Amniotic stem cell (primary cell): ENCODE data around the gene ACAA2.

Source experiments
- DNase-seq: peaks from one replicate; lab custom pipeline; 2025; lab: John Stamatoyannopoulos, UW

Gene ACAA2

GRCh38 chr18:49766646-49767045, 46.7 kb downstream of the ACAA2 start:
- no peak for DNase-seq

- no peak for DNase-seq
These were observed 49.3 kb downstream of the ACAA2 start for GRCh38 chr18:49764032-49764431.

GRCh38 chr18:49763590-49763989, 49.7 kb downstream of the ACAA2 start:
- DNase-seq = no peak

GRCh38 chr18:49762191-49763077, 50.9 kb downstream of the ACAA2 start:
- DNase-seq = no peak

GRCh38 chr18:49761771-49762170, 51.6 kb downstream of the ACAA2 start:
- no peak for DNase-seq

GRCh38 chr18:49758263-49758610, 55.1 kb downstream of the ACAA2 start:
- DNase-seq = no peak

GRCh38 chr18:49757513-49758262, 55.6 kb downstream of the ACAA2 start:
- DNase-seq = no peak

- no peak for DNase-seq
These were observed 56.5 kb downstream of the ACAA2 start for GRCh38 chr18:49756671-49757362.

GRCh38 chr18:49756135-49756534, 57.2 kb downstream of the ACAA2 start:
- DNase-seq = no peak

GRCh38 chr18:49755489-49755888, 57.8 kb downstream of the ACAA2 start:
- DNase-seq = no peak

GRCh38 chr18:49754866-49755265, 58.5 kb downstream of the ACAA2 start:
- DNase-seq = no peak

- DNase-seq = no peak
These were observed 59.7 kb downstream of the ACAA2 start for GRCh38 chr18:49753643-49754042.

GRCh38 chr18:49752095-49752457, 61.3 kb downstream of the ACAA2 start:
- DNase-seq = no peak

GRCh38 chr18:49751427-49752094, 61.8 kb downstream of the ACAA2 start:
- DNase-seq = no peak

- DNase-seq = no peak
These were observed 63.8 kb downstream of the ACAA2 start for GRCh38 chr18:49749563-49749962.

GRCh38 chr18:49747876-49748275, 65.5 kb downstream of the ACAA2 start:
- no peak for DNase-seq

GRCh38 chr18:49745045-49746014, 68.0 kb downstream of the ACAA2 start:
- DNase-seq = no peak

GRCh38 chr18:49744376-49745008, 68.8 kb downstream of the ACAA2 start:
- no peak for DNase-seq

- no peak for DNase-seq
These were observed 70.2 kb downstream of the ACAA2 start for GRCh38 chr18:49743117-49743567.

GRCh38 chr18:49742316-49743116, 70.8 kb downstream of the ACAA2 start:
- no peak for DNase-seq
